Endothelial cell of umbilical vein (primary cell): ENCODE data around the gene AMPH. TPM values are rescaled to one million over a fixed set of nuclear protein-coding genes. Genes with fewer than 3 reads are reported as not detected.

Experiments used
- BruUV-seq: library from RNA; stranded (reverse); fragments of 400-500 nt; replicated peaks from 2 replicates; lab custom pipeline; 2021; lab: Mats Ljungman, UMichigan
- CTCF ChIA-PET: fragments of 300-600, 350-600 bp; sonication (Branson Sonifier 250); formaldehyde crosslinking; loops from one replicate; lab custom pipeline; 2021; ENCODE audit warnings: antibody characterized with exemption, inconsistent platforms; lab: Charles Lee
- POLR2A ChIA-PET: fragments of 300-600, 350-600 bp; sonication (Branson Sonifier 250); formaldehyde crosslinking; loops from one replicate; lab custom pipeline; 2021; ENCODE audit warnings: antibody characterized with exemption, inconsistent platforms; lab: Charles Lee
- DNase-seq: peaks from one replicate; pipeline ENCODE4 v3.0.0-alpha.2; 2011; ENCODE audit warnings: low read depth, low spot score
- FAIRE-seq: peaks from 2 replicates; lab custom pipeline; 2011; peaks lifted over from hg19 to GRCh38; lab: Jason Lieb, UNC
- H2AFZ ChIP-seq: 2 replicates; pipeline ENCODE4 v1.6.0; 2012; ENCODE audit warnings: low read depth, low read length, control low read depth, inconsistent platforms
- H3K27ac ChIP-seq: 2 replicates; pipeline ENCODE4 v1.5.1; 2011; ENCODE audit warnings: low read depth, mild to moderate bottlenecking, control low read depth, low read length, moderate library complexity; ENCODE audit not compliant: insufficient read depth
- H3K27me3 ChIP-seq, 2 experiments: 2 replicates each; pipeline versions ENCODE4 v1.6.0 to v1.6.1; 2011; ENCODE audit warnings: low read length in 2 of 2, mixed read lengths in 1 of 2; ENCODE audit not compliant: control insufficient read depth in 2 of 2, insufficient read depth in 2 of 2
- H3K36me3 ChIP-seq, 2 experiments: 2 replicates in 1 of 2; 3 replicates in 1 of 2; pipeline ENCODE4 v1.5.1; 2011; ENCODE audit warnings: low read length in 2 of 2, mild to moderate bottlenecking in 1 of 2, moderate library complexity in 1 of 2; ENCODE audit not compliant: control insufficient read depth in 2 of 2, insufficient read depth in 2 of 2; ENCODE audit errors: extremely low read depth in 1 of 2
- H3K4me1 ChIP-seq: 3 replicates; pipeline ENCODE4 v1.5.1; 2011; ENCODE audit warnings: mild to moderate bottlenecking, low read length; ENCODE audit not compliant: control insufficient read depth, insufficient read depth; ENCODE audit errors: extremely low read depth
- H3K4me2 ChIP-seq: 2 replicates; pipeline ENCODE4 v1.6.1; 2011; ENCODE audit warnings: low read length, control low read depth, mixed read lengths; ENCODE audit not compliant: insufficient read depth
- H3K4me3 ChIP-seq, 3 experiments: fragments of 200-600 bp in 1 of 3; sonication (generic), shearing (Covaris generic) in 1 of 3; replicated peaks in 1 of 3; 2 replicates each; pipeline ENCODE4 v1.5.1; 2011 to 2016; ENCODE audit warnings: control low read depth in 3 of 3, low read length in 3 of 3, mild to moderate bottlenecking in 2 of 3, inconsistent platforms in 1 of 3, low read depth in 1 of 3, moderate library complexity in 1 of 3; ENCODE audit not compliant: insufficient read depth in 1 of 3
- H3K79me2 ChIP-seq: 2 replicates; pipeline ENCODE4 v1.6.0; 2012; ENCODE audit warnings: low read length, inconsistent platforms; ENCODE audit not compliant: control insufficient read depth, insufficient read depth
- H3K9ac ChIP-seq: replicated peaks from 2 replicates; pipeline ENCODE3; 2011; ENCODE audit warnings: low read length, control low read depth; ENCODE audit not compliant: insufficient read depth; ENCODE audit errors: extremely low read depth
- H3K9me1 ChIP-seq: replicated peaks from 3 replicates; pipeline ENCODE4 v1.6.0; 2011; ENCODE audit warnings: mild to moderate bottlenecking, low read length; ENCODE audit not compliant: control insufficient read depth, insufficient read depth; ENCODE audit errors: extremely low read depth
- H3K9me3 ChIP-seq: replicated peaks from 2 replicates; pipeline ENCODE4 v1.5.1; 2012; ENCODE audit warnings: low read length, inconsistent platforms; ENCODE audit not compliant: control insufficient read depth, insufficient read depth
- H4K20me1 ChIP-seq: replicated peaks from 2 replicates; pipeline ENCODE3; 2011; ENCODE audit warnings: mild to moderate bottlenecking, low read length; ENCODE audit not compliant: control insufficient read depth, insufficient read depth; ENCODE audit errors: extremely low read depth
- FOS ChIP-seq: IDR thresholded peaks from 2 replicates; pipeline ENCODE4 v1.6.1; 2011; ENCODE audit warnings: mild to moderate bottlenecking, low read length, moderate library complexity, borderline replicate concordance; ENCODE audit not compliant: insufficient read depth
- MYC ChIP-seq: IDR thresholded peaks from one replicate; pipeline ENCODE4 v1.6.1; 2011; ENCODE audit warnings: mild to moderate bottlenecking, low read depth, low read length
- dilution Hi-C: fragments of 300-500 bp; cut with MboI; formaldehyde crosslinking; loops from one replicate; pipeline ENCODE4 v1.15.0; 2019; ENCODE audit warnings: low sequenced_read_pairs; ENCODE audit not compliant: extremely low pct_ligation_motif_present
- intact Hi-C: fragments of 100-400 bp; cut with micrococcal nuclease; formaldehyde crosslinking; loops from one replicate; pipeline ENCODE4 v1.10.0; 2022
- polyA plus RNA-seq, 4 experiments: library from polyadenylated mRNA; depleted of rRNA in 3 of 4; stranded (reverse) in 3 of 4; unstranded in 1 of 4; fragments of >200 nt; gene quantifications; 2 replicates each; pipeline versions ENCODE4 v1.2.1 to v1.2.3, GENCODE V29; 2011 to 2012; ENCODE audit warnings: missing spikeins in 1 of 4
- total RNA-seq: library from RNA; stranded (reverse); gene quantifications from 2 replicates; pipeline ENCODE4 v1.2.3, GENCODE V29; 2021
- TF ChIP-seq, protein P1 (sequence below): IDR thresholded peaks from 2 replicates; pipeline ENCODE4 v1.6.1; 2011; ENCODE audit not compliant: insufficient read depth, insufficient read length
- TF ChIP-seq, protein P2 (sequence below), 2 donors: IDR thresholded peaks; 1 replicate in 1 of 2; 2 replicates in 1 of 2; pipeline ENCODE4 v1.5.1; 2011; ENCODE audit warnings: low read length in 2 of 2, mild to moderate bottlenecking in 2 of 2, moderate library complexity in 2 of 2, control low read depth in 1 of 2, inconsistent platforms in 1 of 2, low read depth in 1 of 2; ENCODE audit not compliant: insufficient read depth in 1 of 2; ENCODE audit errors: extremely low read depth in 1 of 2

AMPH gene
- total and polyA plus RNA-seq, 2 donors (not counting 3 experiments of a cell fraction or from before 2014, with no cell fraction given): 5.2 to 9.2 TPM

DNA sequence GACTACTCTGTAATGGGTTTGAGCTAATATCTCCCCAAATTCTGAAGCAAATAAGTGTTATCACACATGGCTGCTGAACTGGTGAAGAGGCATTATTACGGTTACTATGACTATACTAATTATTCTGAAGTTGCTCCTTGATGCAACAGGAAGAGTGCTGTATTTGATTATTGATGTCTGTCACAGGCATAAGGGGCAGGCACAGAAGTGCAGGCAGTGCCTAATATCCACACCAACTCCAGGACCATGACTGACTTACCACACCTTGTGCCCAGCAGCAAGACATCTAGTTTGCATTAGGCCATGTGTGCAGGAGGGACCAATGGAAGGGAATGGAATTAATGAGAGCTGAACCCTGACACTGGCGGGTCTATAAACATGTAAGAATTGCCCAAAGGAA lies 62.7 kb downstream of the AMPH start:
- H3K27me3 ChIP-seq: no peaks in the 10 kb centered on the region
- DNase-seq (no peak), FAIRE-seq (no peak)
- no TSS peak for BruUV-seq
- ChIA-PET CTCF (interaction anchor here (0.8 to 1.1 kb wide), 2 partner anchors 27 to 92 kb away, joined by 3 read pairs; no protein-coding TSS in a partner anchor), POLR2A (no interaction called here)
- H3K9me1 ChIP-seq: no peaks in the 10 kb centered on the region
- no peak overlapping the region for H3K9ac ChIP-seq
- H3K4me2 ChIP-seq: no peak overlapping the region
- no peak overlapping the region for H3K4me3 ChIP-seq
- no peaks in the 10 kb centered on the region for H3K36me3 ChIP-seq
- H4K20me1 ChIP-seq: no peaks in the 10 kb centered on the region
- H2AFZ ChIP-seq: no peak overlapping the region
- TF ChIP-seq MYC: no peak
- TF ChIP-seq FOS: no peak
- TF ChIP-seq, protein P1, sequence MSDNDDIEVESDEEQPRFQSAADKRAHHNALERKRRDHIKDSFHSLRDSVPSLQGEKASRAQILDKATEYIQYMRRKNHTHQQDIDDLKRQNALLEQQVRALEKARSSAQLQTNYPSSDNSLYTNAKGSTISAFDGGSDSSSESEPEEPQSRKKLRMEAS: no peak
- H3K27ac ChIP-seq: no peak overlapping the region
- H3K79me2 ChIP-seq: no peaks in the 10 kb centered on the region
- peaks cover 1% of the 10 kb centered on the region for H3K4me1 ChIP-seq
- H3K9me3 ChIP-seq: no peaks in the 10 kb centered on the region
- intact Hi-C loops: no loop called here
- dilution Hi-C loops: no loop called here

DNA sequence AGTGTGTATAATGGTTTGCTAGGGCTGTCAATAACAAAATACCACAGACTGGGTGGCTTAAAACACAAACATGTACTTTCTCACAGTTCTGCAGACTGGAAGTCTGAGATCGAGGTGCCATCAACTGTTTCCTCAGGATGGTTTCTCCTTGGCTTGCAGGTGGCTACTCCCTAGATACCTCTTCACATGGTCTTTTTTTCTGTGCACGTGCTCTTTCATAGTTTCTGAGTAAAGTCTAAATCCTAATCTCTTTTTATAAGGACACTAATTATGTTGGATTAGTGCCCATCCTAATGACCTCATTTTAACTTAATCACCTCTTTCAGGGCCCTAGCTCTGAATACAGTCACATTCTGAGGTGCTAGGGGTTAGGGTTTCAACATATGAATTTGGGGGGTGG lies 65.9 kb downstream of the AMPH start:
- dilution Hi-C loops (no loop called here), intact Hi-C loops (no loop called here)
- Histone ChIP-seq H3K27ac (no peak overlapping the region), H3K9me3 (no peaks in the 10 kb centered on the region), H3K4me3 (no peak overlapping the region), H3K4me1 (peaks cover 18% of the 10 kb centered on the region), H3K9ac (no peak overlapping the region), H3K27me3 (no peaks in the 10 kb centered on the region), H3K9me1 (no peaks in the 10 kb centered on the region), H3K79me2 (no peaks in the 10 kb centered on the region), H3K36me3 (no peaks in the 10 kb centered on the region), H2AFZ (no peak overlapping the region), H4K20me1 (no peaks in the 10 kb centered on the region), H3K4me2 (no peak overlapping the region)
- CTCF ChIA-PET: no interaction called here
- FAIRE-seq (no peak), DNase-seq (peak; percentile 17)
- POLR2A ChIA-PET: no interaction called here
- TF ChIP-seq, protein P2, sequence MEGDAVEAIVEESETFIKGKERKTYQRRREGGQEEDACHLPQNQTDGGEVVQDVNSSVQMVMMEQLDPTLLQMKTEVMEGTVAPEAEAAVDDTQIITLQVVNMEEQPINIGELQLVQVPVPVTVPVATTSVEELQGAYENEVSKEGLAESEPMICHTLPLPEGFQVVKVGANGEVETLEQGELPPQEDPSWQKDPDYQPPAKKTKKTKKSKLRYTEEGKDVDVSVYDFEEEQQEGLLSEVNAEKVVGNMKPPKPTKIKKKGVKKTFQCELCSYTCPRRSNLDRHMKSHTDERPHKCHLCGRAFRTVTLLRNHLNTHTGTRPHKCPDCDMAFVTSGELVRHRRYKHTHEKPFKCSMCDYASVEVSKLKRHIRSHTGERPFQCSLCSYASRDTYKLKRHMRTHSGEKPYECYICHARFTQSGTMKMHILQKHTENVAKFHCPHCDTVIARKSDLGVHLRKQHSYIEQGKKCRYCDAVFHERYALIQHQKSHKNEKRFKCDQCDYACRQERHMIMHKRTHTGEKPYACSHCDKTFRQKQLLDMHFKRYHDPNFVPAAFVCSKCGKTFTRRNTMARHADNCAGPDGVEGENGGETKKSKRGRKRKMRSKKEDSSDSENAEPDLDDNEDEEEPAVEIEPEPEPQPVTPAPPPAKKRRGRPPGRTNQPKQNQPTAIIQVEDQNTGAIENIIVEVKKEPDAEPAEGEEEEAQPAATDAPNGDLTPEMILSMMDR (IDR thresholded peaks at IDR 0.05; ENCODE audit: extremely low read depth in 1 of 2, insufficient read depth in 1 of 2, low read depth in 1 of 2, low read length in 2 of 2): no peak
- BruUV-seq: no TSS peak
